Liver (tissue), 9 donors: ENCODE results near the gene TMEM119. TPM values are rescaled to one million over a fixed set of nuclear protein-coding genes. Genes with fewer than 3 reads are reported as not detected.
A peak's percentile ranks its signal among the peaks of the same experiment; 100 is the strongest.

ENCODE experiments used
- DNase-seq: peaks from one replicate; pipeline ENCODE4 v3.0.0-alpha.2; 2017; ENCODE audit warnings: low spot score
- H3K27ac ChIP-seq, 2 donors: one replicate each; pipeline ENCODE4 v1.7.0; 2013; ENCODE audit warnings: inconsistent platforms in 2 of 2, low read length in 2 of 2, control low read depth in 1 of 2, low read depth in 1 of 2, mild to moderate bottlenecking in 1 of 2
- H3K27me3 ChIP-seq, 4 donors: one replicate each; pipeline versions ENCODE4 v1.6.1 to v1.7.0; 2013; ENCODE audit warnings: low read length in 3 of 4, inconsistent platforms in 1 of 4, mild to moderate bottlenecking in 1 of 4, moderate library complexity in 1 of 4; ENCODE audit not compliant: control insufficient read depth in 4 of 4, insufficient read depth in 4 of 4
- H3K36me3 ChIP-seq, 4 donors: one replicate each; pipeline versions ENCODE4 v1.6.1 to v1.7.0; 2013; ENCODE audit warnings: low read length in 3 of 4, mild to moderate bottlenecking in 3 of 4, low read depth in 1 of 4, moderate library complexity in 1 of 4; ENCODE audit not compliant: control insufficient read depth in 4 of 4, insufficient read depth in 3 of 4
- H3K4me1 ChIP-seq, 4 donors: one replicate each; pipeline versions ENCODE4 v1.6.1 to v1.7.0; 2013; ENCODE audit warnings: low read length in 3 of 4, mild to moderate bottlenecking in 3 of 4, moderate library complexity in 1 of 4; ENCODE audit not compliant: control insufficient read depth in 4 of 4, insufficient read depth in 4 of 4
- H3K4me3 ChIP-seq, 3 donors: one replicate each; pipeline versions ENCODE4 v1.6.1 to v1.7.0; 2013; ENCODE audit warnings: low read length in 3 of 3, control low read depth in 1 of 3, low read depth in 1 of 3, mild to moderate bottlenecking in 1 of 3
- H3K9ac ChIP-seq, 2 donors: one replicate each; pipeline ENCODE4 v1.7.0; 2013; ENCODE audit warnings: low read length in 2 of 2, mild to moderate bottlenecking in 2 of 2, moderate library complexity in 2 of 2, control low read depth in 1 of 2, low read depth in 1 of 2
- H3K9me3 ChIP-seq, 4 donors: one replicate each; pipeline versions ENCODE4 v1.6.1 to v1.7.0; 2013; ENCODE audit warnings: low read length in 3 of 4; ENCODE audit not compliant: control insufficient read depth in 4 of 4
- EGR1 ChIP-seq, 2 donors: IDR thresholded peaks; 2 replicates each; pipeline ENCODE4 v1.6.1; 2016 to 2018; ENCODE audit warnings: antibody characterized with exemption in 2 of 2, low read depth in 2 of 2
- FOXA1 ChIP-seq: IDR thresholded peaks from 2 replicates; pipeline ENCODE4 v1.6.1; 2016; ENCODE audit warnings: antibody characterized with exemption
- FOXA2 ChIP-seq: IDR thresholded peaks from 2 replicates; pipeline ENCODE4 v1.6.1; 2016; ENCODE audit warnings: antibody characterized with exemption
- HNF4A ChIP-seq, 2 donors: conservative IDR thresholded peaks; 2 replicates each; pipeline ENCODE4 v1.6.1; 2016; ENCODE audit warnings: antibody characterized with exemption in 2 of 2, mild to moderate bottlenecking in 2 of 2
- HNF4G ChIP-seq: IDR thresholded peaks from 2 replicates; pipeline ENCODE4 v1.6.1; 2016; ENCODE audit warnings: antibody characterized with exemption
- JUND ChIP-seq, 2 donors: IDR thresholded peaks; 2 replicates each; pipeline ENCODE4 v1.6.1; 2016; ENCODE audit warnings: antibody characterized with exemption in 2 of 2
- SP1 ChIP-seq: IDR thresholded peaks from 2 replicates; pipeline ENCODE4 v1.6.1; 2018; ENCODE audit warnings: antibody characterized with exemption, mild to moderate bottlenecking
- YY1 ChIP-seq: IDR thresholded peaks from 2 replicates; pipeline ENCODE4 v1.6.1; 2016; ENCODE audit warnings: antibody characterized with exemption, mild to moderate bottlenecking
- ZBTB33 ChIP-seq: IDR thresholded peaks from 2 replicates; pipeline ENCODE4 v1.6.1; 2016; ENCODE audit warnings: antibody characterized with exemption
- WGBS: extraction: QIAGEN DNeasy Blood & Tissue Kit; methylation state at CpG from one replicate; pipeline ENCODE4 v1.1.7; 2013; 5-methylcytosine and 5-hydroxymethylcytosine counted together
- polyA plus RNA-seq, 2 donors: library from polyadenylated mRNA; stranded (reverse) in 1 of 2; unstranded in 1 of 2; fragments of 200-250 nt in 1 of 2; fragments of >200 nt in 1 of 2; fragmentation: Nextera tagmentation in 1 of 2; extraction: Ambion mirVana in 1 of 2; gene quantifications; one replicate each; pipeline versions ENCODE4 v1.2.1 to v1.2.3, GENCODE V29; 2013 to 2015
- total RNA-seq, 2 donors: library from RNA; depleted of rRNA; stranded (reverse); fragments of >200 nt; gene quantifications; one replicate each; pipeline ENCODE4 v1.2.3, GENCODE V29; 2014
- TF ChIP-seq, protein P1 (sequence below): IDR thresholded peaks from 2 replicates; pipeline ENCODE4 v1.6.1; 2016; ENCODE audit warnings: antibody characterized with exemption, mild to moderate bottlenecking
- TF ChIP-seq, protein P2 (sequence below): fragments of 150-350 bp; IDR thresholded peaks from 2 replicates; pipeline ENCODE4 v1.5.1; 2017; ENCODE audit warnings: improper control_type of control experiment, low read depth, low read length; ENCODE audit not compliant: missing input control
- TF ChIP-seq, protein P3 (sequence below): IDR thresholded peaks from 2 replicates; pipeline ENCODE4 v1.6.1; 2016; ENCODE audit warnings: antibody characterized with exemption
- donor health status: healthy.
- donor health status: healthy.
- donor health status: healthy.
- donor health status: healthy.
- donor health status: healthy.

The TMEM119 gene
- total and polyA plus RNA-seq, 4 donors = 0.14 to 2.6 (median 0.38) TPM

DNA sequence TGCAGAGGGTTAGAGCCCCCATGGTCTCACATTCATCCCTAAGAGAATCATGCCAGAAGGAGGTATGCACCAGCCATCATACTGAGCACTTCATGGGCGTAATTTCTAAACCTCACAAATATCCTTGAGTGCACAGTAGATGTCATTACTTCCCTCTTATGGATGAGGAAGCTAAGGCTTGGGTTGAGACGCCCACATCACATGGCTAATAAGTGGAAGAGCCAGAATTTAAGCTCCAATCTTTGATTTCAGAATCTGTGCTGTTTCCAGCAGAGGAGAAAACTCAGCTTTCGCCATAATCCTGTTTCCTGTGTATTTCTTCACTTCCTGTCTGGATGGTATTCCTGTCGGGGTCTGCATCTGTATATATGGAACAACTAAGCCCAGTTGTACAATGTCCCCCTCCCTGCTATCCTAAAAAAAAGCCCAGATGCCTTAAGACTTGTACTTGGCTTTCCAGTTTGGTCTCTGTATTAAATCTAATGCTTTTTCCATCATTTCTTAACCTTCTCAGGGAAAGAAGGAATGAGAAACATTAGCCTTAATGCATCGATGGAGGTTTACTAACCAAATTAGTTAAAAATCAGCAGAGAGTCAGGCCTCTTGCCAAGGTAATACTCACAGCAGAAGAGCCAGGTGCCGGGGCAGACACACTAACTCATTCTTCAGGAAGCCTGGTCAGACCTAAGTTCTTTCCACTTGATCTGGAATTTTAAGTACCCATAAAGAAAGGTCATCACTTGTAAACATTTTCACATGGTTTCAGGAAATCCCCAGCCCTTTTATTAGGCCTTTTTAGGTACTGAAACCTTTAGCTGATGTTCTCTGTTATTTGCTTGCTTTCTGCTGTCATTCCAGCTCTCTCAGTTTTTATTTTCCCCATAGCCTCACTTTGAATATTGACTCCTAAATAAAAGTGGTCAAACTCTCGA, 30.2 kb downstream of the TMEM119 start (continued):
- TF ChIP-seq, protein P1, sequence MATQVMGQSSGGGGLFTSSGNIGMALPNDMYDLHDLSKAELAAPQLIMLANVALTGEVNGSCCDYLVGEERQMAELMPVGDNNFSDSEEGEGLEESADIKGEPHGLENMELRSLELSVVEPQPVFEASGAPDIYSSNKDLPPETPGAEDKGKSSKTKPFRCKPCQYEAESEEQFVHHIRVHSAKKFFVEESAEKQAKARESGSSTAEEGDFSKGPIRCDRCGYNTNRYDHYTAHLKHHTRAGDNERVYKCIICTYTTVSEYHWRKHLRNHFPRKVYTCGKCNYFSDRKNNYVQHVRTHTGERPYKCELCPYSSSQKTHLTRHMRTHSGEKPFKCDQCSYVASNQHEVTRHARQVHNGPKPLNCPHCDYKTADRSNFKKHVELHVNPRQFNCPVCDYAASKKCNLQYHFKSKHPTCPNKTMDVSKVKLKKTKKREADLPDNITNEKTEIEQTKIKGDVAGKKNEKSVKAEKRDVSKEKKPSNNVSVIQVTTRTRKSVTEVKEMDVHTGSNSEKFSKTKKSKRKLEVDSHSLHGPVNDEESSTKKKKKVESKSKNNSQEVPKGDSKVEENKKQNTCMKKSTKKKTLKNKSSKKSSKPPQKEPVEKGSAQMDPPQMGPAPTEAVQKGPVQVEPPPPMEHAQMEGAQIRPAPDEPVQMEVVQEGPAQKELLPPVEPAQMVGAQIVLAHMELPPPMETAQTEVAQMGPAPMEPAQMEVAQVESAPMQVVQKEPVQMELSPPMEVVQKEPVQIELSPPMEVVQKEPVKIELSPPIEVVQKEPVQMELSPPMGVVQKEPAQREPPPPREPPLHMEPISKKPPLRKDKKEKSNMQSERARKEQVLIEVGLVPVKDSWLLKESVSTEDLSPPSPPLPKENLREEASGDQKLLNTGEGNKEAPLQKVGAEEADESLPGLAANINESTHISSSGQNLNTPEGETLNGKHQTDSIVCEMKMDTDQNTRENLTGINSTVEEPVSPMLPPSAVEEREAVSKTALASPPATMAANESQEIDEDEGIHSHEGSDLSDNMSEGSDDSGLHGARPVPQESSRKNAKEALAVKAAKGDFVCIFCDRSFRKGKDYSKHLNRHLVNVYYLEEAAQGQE = no peak
- TF ChIP-seq JUND (IDR thresholded peaks at IDR 0.05) (no peak), HNF4G (no peak), EGR1 (IDR thresholded peaks at IDR 0.05; ENCODE audit: low read depth in 2 of 2) (no peak)

- no peak overlapping the region for H3K4me3 ChIP-seq
- no peak for DNase-seq
- H3K4me1 ChIP-seq = peaks cover 2 to 27% (median 20%) of the 10 kb centered on the region in 4 donors
- no peaks in the 10 kb centered on the region for H3K9me3 ChIP-seq
- WGBS = 98% methylated on average over 4 of the region's 4 CpGs
- H3K27me3 ChIP-seq = no peaks in the 10 kb centered on the region
- no peak for TF ChIP-seq FOXA2
- no peak for TF ChIP-seq EGR1 (IDR thresholded peaks at IDR 0.05; ENCODE audit: low read depth in 2 of 2)
- TF ChIP-seq FOXA1 = no peak
- TF ChIP-seq SP1 = no peak
- TF ChIP-seq YY1 = no peak
- no peak for TF ChIP-seq HNF4A (conservative IDR thresholded peaks at IDR 0.05)
- TF ChIP-seq, protein P1 = no peak
- TF ChIP-seq, protein P2, sequence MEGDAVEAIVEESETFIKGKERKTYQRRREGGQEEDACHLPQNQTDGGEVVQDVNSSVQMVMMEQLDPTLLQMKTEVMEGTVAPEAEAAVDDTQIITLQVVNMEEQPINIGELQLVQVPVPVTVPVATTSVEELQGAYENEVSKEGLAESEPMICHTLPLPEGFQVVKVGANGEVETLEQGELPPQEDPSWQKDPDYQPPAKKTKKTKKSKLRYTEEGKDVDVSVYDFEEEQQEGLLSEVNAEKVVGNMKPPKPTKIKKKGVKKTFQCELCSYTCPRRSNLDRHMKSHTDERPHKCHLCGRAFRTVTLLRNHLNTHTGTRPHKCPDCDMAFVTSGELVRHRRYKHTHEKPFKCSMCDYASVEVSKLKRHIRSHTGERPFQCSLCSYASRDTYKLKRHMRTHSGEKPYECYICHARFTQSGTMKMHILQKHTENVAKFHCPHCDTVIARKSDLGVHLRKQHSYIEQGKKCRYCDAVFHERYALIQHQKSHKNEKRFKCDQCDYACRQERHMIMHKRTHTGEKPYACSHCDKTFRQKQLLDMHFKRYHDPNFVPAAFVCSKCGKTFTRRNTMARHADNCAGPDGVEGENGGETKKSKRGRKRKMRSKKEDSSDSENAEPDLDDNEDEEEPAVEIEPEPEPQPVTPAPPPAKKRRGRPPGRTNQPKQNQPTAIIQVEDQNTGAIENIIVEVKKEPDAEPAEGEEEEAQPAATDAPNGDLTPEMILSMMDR = no peak
- TF ChIP-seq ZBTB33 = no peak
- TF ChIP-seq, protein P3, sequence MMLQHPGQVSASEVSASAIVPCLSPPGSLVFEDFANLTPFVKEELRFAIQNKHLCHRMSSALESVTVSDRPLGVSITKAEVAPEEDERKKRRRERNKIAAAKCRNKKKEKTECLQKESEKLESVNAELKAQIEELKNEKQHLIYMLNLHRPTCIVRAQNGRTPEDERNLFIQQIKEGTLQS = no peak
- H3K27ac ChIP-seq = peak overlapping the region; percentile 22 to 50
- peaks cover 0 to 36% (median 27%) of the 10 kb centered on the region in 4 donors for H3K36me3 ChIP-seq
- H3K9ac ChIP-seq = no peak overlapping the region
Measured at GRCh38 chr12:108566452-108566851, 31.4 kb downstream of the TMEM119 start.
